IPS DF 4.7 (cell line): ENCODE measurements around the gene BCL3.
A peak's percentile ranks its signal among the peaks of the same experiment; 100 is the strongest.
"Not testable (repeated sequence)": the region's sequence is repeated elsewhere in the genome, so short reads cannot be mapped to it uniquely, and the experiment has no call there.

ENCODE experiments used
- DNase-seq: peaks from one replicate; pipeline ENCODE4 v3.0.0-alpha.2; 2013; ENCODE audit warnings: low spot score; ENCODE audit errors: extremely low read depth

The BCL3 gene

GRCh38 chr19:44748426-44749254, at the start of gene BCL3:
TSS of gene BCL3 (plus strand) at chr19:44748708. CDS start at chr19:44748791, 83 bp downstream.
- DNase-seq = no peak

- no peak for DNase-seq
These were observed 48.0 kb upstream of the BCL3 start for GRCh38 chr19:44700547-44700946.

GRCh38 chr19:44701228-44701627, 47.3 kb upstream of the BCL3 start:
- DNase-seq = no peak

GRCh38 chr19:44702551-44703176, 45.8 kb upstream of the BCL3 start:
- no peak for DNase-seq

- no peak for DNase-seq
These were observed 45.0 kb upstream of the BCL3 start for GRCh38 chr19:44703336-44704078.

GRCh38 chr19:44704982-44705381, 43.5 kb upstream of the BCL3 start:
- no peak for DNase-seq

- no peak for DNase-seq
These were observed 43.0 kb upstream of the BCL3 start for GRCh38 chr19:44705502-44706010.

- DNase-seq = no peak
These were observed 41.8 kb upstream of the BCL3 start for GRCh38 chr19:44706506-44707236.

GRCh38 chr19:44707794-44708193, 40.7 kb upstream of the BCL3 start:
- DNase-seq = no peak

- no peak for DNase-seq
These were observed 39.6 kb upstream of the BCL3 start for GRCh38 chr19:44708940-44709339.

- DNase-seq = not testable (repeated sequence)
These were observed 38.9 kb upstream of the BCL3 start for GRCh38 chr19:44709434-44710266.

GRCh38 chr19:44710483-44710882, 38.0 kb upstream of the BCL3 start:
- no peak for DNase-seq

- no peak for DNase-seq
These were observed 35.5 kb upstream of the BCL3 start for GRCh38 chr19:44712864-44713515.

- DNase-seq = no peak
These were observed 33.8 kb upstream of the BCL3 start for GRCh38 chr19:44714597-44715169.

GRCh38 chr19:44717603-44718002, 30.9 kb upstream of the BCL3 start:
- no peak for DNase-seq

GRCh38 chr19:44718441-44719261, 29.9 kb upstream of the BCL3 start:
- peak; percentile 69 for DNase-seq

- no peak for DNase-seq
These were observed 29.2 kb upstream of the BCL3 start for GRCh38 chr19:44719262-44719701.

- DNase-seq = not testable (repeated sequence)
These were observed 28.1 kb upstream of the BCL3 start for GRCh38 chr19:44720396-44720795.

- DNase-seq = no peak
These were observed 27.6 kb upstream of the BCL3 start for GRCh38 chr19:44720945-44721344.
